Neural cell (in vitro differentiated cells): Measurements from ENCODE around the gene N4BP2L1. TPM values are rescaled to one million over a fixed set of nuclear protein-coding genes. Genes with fewer than 3 reads are reported as not detected.
"Not testable (repeated sequence)": the region's sequence is repeated elsewhere in the genome, so short reads cannot be mapped to it uniquely, and the experiment has no call there.

ENCODE experiments used
- H2AFZ ChIP-seq: fragments of 200-600, 300-800 bp; sonication (generic), shearing (Covaris generic); 2 replicates; pipeline ENCODE4 v1.6.0; 2014; ENCODE audit warnings: low read depth, mild to moderate bottlenecking, antibody characterized with exemption, low read length, moderate library complexity
- H3F3A ChIP-seq: fragments of 200-600 bp; shearing (Covaris generic); 2 replicates; pipeline ENCODE4 v1.6.1; 2016; ENCODE audit warnings: mild to moderate bottlenecking, moderate library complexity, mixed read lengths, antibody characterized with exemption, low read length; ENCODE audit not compliant: insufficient read depth, poor library complexity, severe bottlenecking
- H3K27ac ChIP-seq: fragments of 200-600, 300-800 bp; sonication (generic), shearing (Covaris generic); 2 replicates; pipeline ENCODE4 v1.5.1; 2014; ENCODE audit warnings: mild to moderate bottlenecking, low read length, moderate library complexity
- H3K27me3 ChIP-seq: fragments of 300-800, 200-600 bp; sonication (generic), shearing (Covaris generic); 2 replicates; pipeline ENCODE4 v1.6.0; 2014; ENCODE audit warnings: mild to moderate bottlenecking, low read depth, low read length, moderate library complexity; ENCODE audit not compliant: insufficient read depth
- H3K36me3 ChIP-seq: fragments of 300-800, 200-600 bp; sonication (generic), shearing (Covaris generic); 2 replicates; pipeline ENCODE4 v1.5.1; 2014; ENCODE audit warnings: mild to moderate bottlenecking, antibody characterized with exemption, low read length, moderate library complexity; ENCODE audit not compliant: insufficient read depth
- H3K4me2 ChIP-seq: fragments of 300-800, 200-600 bp; sonication (generic), shearing (Covaris generic); 2 replicates; pipeline ENCODE4 v1.6.0; 2014; ENCODE audit warnings: mild to moderate bottlenecking, low read length
- H3K4me3 ChIP-seq: fragments of 300-800, 200-600 bp; sonication (generic), shearing (Covaris generic); 2 replicates; pipeline ENCODE4 v1.5.1; 2014; ENCODE audit warnings: mild to moderate bottlenecking, low read length, moderate library complexity
- H3K79me2 ChIP-seq: fragments of 200-600 bp; shearing (Covaris generic); replicated peaks from 2 replicates; pipeline ENCODE4 v1.6.0; 2014; ENCODE audit warnings: mild to moderate bottlenecking, low read length, moderate library complexity; ENCODE audit not compliant: insufficient read depth
- H3K9ac ChIP-seq: fragments of 300-800, 200-600 bp; sonication (generic), shearing (Covaris generic); 2 replicates; pipeline ENCODE4 v1.6.1; 2016; ENCODE audit warnings: mild to moderate bottlenecking, low read length, mixed read lengths
- H3K9me2 ChIP-seq: fragments of 200-600 bp; shearing (Covaris generic); 2 replicates; pipeline ENCODE4 v1.6.1; 2016; ENCODE audit warnings: mild to moderate bottlenecking, low read length, mixed read lengths; ENCODE audit not compliant: insufficient read depth
- H3K9me3 ChIP-seq: fragments of 200-600, 300-800 bp; sonication (generic), shearing (Covaris generic); 2 replicates; pipeline ENCODE4 v1.6.1; 2016; ENCODE audit warnings: mild to moderate bottlenecking, mixed run types, low read length, moderate library complexity, mixed read lengths
- H4K20me1 ChIP-seq: fragments of 200-600 bp; shearing (Covaris generic); 2 replicates; pipeline ENCODE4 v1.6.1; 2016; ENCODE audit warnings: mild to moderate bottlenecking, mixed run types; ENCODE audit not compliant: insufficient read depth
- CTCF ChIP-seq: fragments of 450-650 bp; IDR thresholded peaks from 2 replicates; pipeline ENCODE4 v1.5.1; 2014; ENCODE audit warnings: antibody characterized with exemption, mild to moderate bottlenecking, moderate library complexity; ENCODE audit not compliant: poor library complexity, severe bottlenecking
- EP300 ChIP-seq: fragments of 450-650 bp; conservative IDR thresholded peaks from 2 replicates; pipeline ENCODE4 v1.6.1; 2014; ENCODE audit warnings: antibody characterized with exemption, mild to moderate bottlenecking, moderate library complexity; ENCODE audit not compliant: poor library complexity, severe bottlenecking
- EZH2 ChIP-seq: fragments of 200-600, 300-800 bp; shearing (Covaris generic), sonication (generic); IDR thresholded peaks from 2 replicates; pipeline ENCODE4 v1.6.1; 2014; ENCODE audit warnings: antibody characterized with exemption, low read length, borderline replicate concordance, mild to moderate bottlenecking; ENCODE audit not compliant: insufficient read depth, poor library complexity, severe bottlenecking
- MXI1 ChIP-seq: fragments of 450-650 bp; conservative IDR thresholded peaks from 2 replicates; pipeline ENCODE4 v1.6.1; 2014; ENCODE audit warnings: antibody characterized with exemption, mild to moderate bottlenecking; ENCODE audit not compliant: poor library complexity, severe bottlenecking
- POLR2AphosphoS5 ChIP-seq: IDR thresholded peaks from 2 replicates; pipeline ENCODE4 v1.6.1; 2012
- RAD21 ChIP-seq: fragments of 450-650 bp; conservative IDR thresholded peaks from 2 replicates; pipeline ENCODE4 v1.6.1; 2014; ENCODE audit warnings: antibody characterized with exemption, mild to moderate bottlenecking, moderate library complexity
- SMC3 ChIP-seq: fragments of 450-650 bp; conservative IDR thresholded peaks from 2 replicates; pipeline ENCODE4 v1.6.1; 2014; ENCODE audit warnings: antibody characterized with exemption, mild to moderate bottlenecking, moderate library complexity; ENCODE audit not compliant: poor library complexity
- TAF1 ChIP-seq: IDR thresholded peaks from 2 replicates; pipeline ENCODE4 v1.6.1; 2012; ENCODE audit warnings: low read depth
- polyA plus RNA-seq: library from polyadenylated mRNA; depleted of rRNA; stranded (reverse); fragments of >200 nt; gene quantifications from 2 replicates; pipeline ENCODE4 v1.2.3, GENCODE V29; 2014
- small RNA-seq, 3 experiments: library from RNA; depleted of rRNA; stranded (forward); fragments of <200 nt; gene quantifications; one replicate each; pipeline ENCODE3, GENCODE V24; 2012
- TF ChIP-seq, protein P1 (sequence below): IDR thresholded peaks from 2 replicates; pipeline ENCODE4 v1.6.1; 2012; ENCODE audit warnings: borderline replicate concordance

Gene N4BP2L1
- polyA plus RNA-seq, 1 donor from 2014 or later, result 6.1 TPM

DNA sequence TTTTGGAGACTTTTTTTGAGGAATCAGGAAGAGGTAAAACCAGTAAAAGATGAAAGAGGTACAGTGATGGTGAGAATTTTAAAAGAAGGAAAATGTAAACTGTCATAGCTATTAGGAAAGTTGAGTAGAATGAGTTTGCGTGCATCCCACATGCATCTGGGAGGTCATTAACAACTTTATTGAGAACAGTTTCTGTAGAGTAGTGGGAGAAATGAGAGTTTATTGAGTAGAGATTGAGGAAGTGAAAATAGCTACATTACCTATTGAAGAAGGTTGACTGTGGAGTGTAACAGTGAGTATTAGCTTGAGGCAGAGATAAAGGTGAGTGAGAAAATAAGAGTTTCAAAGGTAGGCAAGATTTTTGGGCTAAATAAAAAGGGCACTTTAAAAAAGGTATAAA lies 73.9 kb downstream of the N4BP2L1 start:
- H3K4me2 ChIP-seq, result no peak overlapping the region
- no peaks in the 10 kb centered on the region for H3K9me3 ChIP-seq
- no peaks in the 10 kb centered on the region for H3K9me2 ChIP-seq
- no peak overlapping the region for H3K9ac ChIP-seq
- no peak for TF ChIP-seq EZH2
- TF ChIP-seq RAD21, result no peak
- no peak for TF ChIP-seq POLR2AphosphoS5
- no peak for TF ChIP-seq TAF1
- TF ChIP-seq EP300, result no peak
- no peak for TF ChIP-seq CTCF
- TF ChIP-seq MXI1, result no peak
- no peak for TF ChIP-seq SMC3
- TF ChIP-seq, protein P1, sequence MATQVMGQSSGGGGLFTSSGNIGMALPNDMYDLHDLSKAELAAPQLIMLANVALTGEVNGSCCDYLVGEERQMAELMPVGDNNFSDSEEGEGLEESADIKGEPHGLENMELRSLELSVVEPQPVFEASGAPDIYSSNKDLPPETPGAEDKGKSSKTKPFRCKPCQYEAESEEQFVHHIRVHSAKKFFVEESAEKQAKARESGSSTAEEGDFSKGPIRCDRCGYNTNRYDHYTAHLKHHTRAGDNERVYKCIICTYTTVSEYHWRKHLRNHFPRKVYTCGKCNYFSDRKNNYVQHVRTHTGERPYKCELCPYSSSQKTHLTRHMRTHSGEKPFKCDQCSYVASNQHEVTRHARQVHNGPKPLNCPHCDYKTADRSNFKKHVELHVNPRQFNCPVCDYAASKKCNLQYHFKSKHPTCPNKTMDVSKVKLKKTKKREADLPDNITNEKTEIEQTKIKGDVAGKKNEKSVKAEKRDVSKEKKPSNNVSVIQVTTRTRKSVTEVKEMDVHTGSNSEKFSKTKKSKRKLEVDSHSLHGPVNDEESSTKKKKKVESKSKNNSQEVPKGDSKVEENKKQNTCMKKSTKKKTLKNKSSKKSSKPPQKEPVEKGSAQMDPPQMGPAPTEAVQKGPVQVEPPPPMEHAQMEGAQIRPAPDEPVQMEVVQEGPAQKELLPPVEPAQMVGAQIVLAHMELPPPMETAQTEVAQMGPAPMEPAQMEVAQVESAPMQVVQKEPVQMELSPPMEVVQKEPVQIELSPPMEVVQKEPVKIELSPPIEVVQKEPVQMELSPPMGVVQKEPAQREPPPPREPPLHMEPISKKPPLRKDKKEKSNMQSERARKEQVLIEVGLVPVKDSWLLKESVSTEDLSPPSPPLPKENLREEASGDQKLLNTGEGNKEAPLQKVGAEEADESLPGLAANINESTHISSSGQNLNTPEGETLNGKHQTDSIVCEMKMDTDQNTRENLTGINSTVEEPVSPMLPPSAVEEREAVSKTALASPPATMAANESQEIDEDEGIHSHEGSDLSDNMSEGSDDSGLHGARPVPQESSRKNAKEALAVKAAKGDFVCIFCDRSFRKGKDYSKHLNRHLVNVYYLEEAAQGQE, result no peak
- no peaks in the 10 kb centered on the region for H4K20me1 ChIP-seq
- no peaks in the 10 kb centered on the region for H3K79me2 ChIP-seq
- no peak overlapping the region for H2AFZ ChIP-seq
- no peak overlapping the region for H3K27ac ChIP-seq
- H3K4me3 ChIP-seq, result no peak overlapping the region
- H3K27me3 ChIP-seq, result no peaks in the 10 kb centered on the region
- H3K36me3 ChIP-seq, result no peaks in the 10 kb centered on the region
- no peaks in the 10 kb centered on the region for H3F3A ChIP-seq

- H2AFZ ChIP-seq, H3K9ac ChIP-seq, H4K20me1 ChIP-seq, H3K27me3 ChIP-seq, H3F3A ChIP-seq, H3K4me3 ChIP-seq, H3K4me2 ChIP-seq, H3K9me2 ChIP-seq, H3K27ac ChIP-seq, H3K36me3 ChIP-seq, H3K9me3 ChIP-seq, H3K79me2 ChIP-seq: not testable (repeated sequence)
Measured at GRCh38 chr13:32350839-32351441, 77.0 kb downstream of the N4BP2L1 start.

Small RNA genes within 50 kb of the gene (small RNA-seq; reads per million reads assigned to genes)
- 0.10 to 0.57 (median 0.16) reads per million in 3 experiments for gene RF00190

Other genes starting within 250 kb of the N4BP2L1 start
- not detected in 2 replicates for gene ZAR1L, start 112.8 kb downstream of the N4BP2L1 start, polyA plus RNA-seq
- 0.11 and 0.32 TPM in 2 replicates for gene BRCA2, start 112.6 kb downstream of the N4BP2L1 start, polyA plus RNA-seq
- 105 and 317 TPM in 2 replicates for gene N4BP2L2, start 110.7 kb upstream of the N4BP2L1 start, polyA plus RNA-seq
- 27.6 and 28.9 TPM in 2 replicates for gene PDS5B, start 158.3 kb upstream of the N4BP2L1 start, polyA plus RNA-seq